Prostate gland (tissue), 2 donors: ENCODE data around the gene SMARCAD1. TPM values are rescaled to one million over a fixed set of nuclear protein-coding genes. Genes with fewer than 3 reads are reported as not detected.

Experiments used
- DNase-seq: peaks from one replicate; pipeline ENCODE4 v3.0.0-alpha.2; 2019; ENCODE audit warnings: low spot score
- H3K27ac ChIP-seq, 2 donors: fragments of 200-600 bp; sonication (generic); 2 replicates each; pipeline ENCODE4 v1.5.1; 2017 to 2019
- H3K27me3 ChIP-seq: fragments of 200-600 bp; sonication (generic); replicated peaks from 2 replicates; pipeline ENCODE4 v1.5.1; 2019; ENCODE audit not compliant: insufficient read depth
- H3K36me3 ChIP-seq, 2 donors: fragments of 200-600 bp; sonication (generic); 1 replicate in 1 of 2; 2 replicates in 1 of 2; pipeline versions ENCODE4 v1.5.1 to v1.8.1; 2017 to 2019
- H3K4me1 ChIP-seq: fragments of 200-600 bp; sonication (generic); replicated peaks from 2 replicates; pipeline ENCODE4 v1.5.1; 2019
- H3K4me3 ChIP-seq, 2 donors: fragments of 200-600 bp; sonication (generic); 2 replicates each; pipeline ENCODE4 v1.5.1; 2017 to 2019
- H3K9me3 ChIP-seq: fragments of 200-600 bp; sonication (generic); 2 replicates; pipeline ENCODE4 v1.5.1; 2017
- CTCF ChIP-seq, 4 experiments: fragments of 200-600 bp in 2 of 4; fragments of 450-650 bp in 2 of 4; sonication (generic) in 2 of 4; IDR thresholded peaks; 1 replicate in 3 of 4; 2 replicates in 1 of 4; pipeline ENCODE4 v1.5.1; 2016 to 2019; ENCODE audit warnings: antibody characterized with exemption in 4 of 4, mild to moderate bottlenecking in 2 of 4, moderate library complexity in 2 of 4
- POLR2A ChIP-seq: fragments of 450-650 bp; IDR thresholded peaks from one replicate; pipeline ENCODE4 v1.6.1; 2016; ENCODE audit warnings: antibody characterized with exemption, mild to moderate bottlenecking
- POLR2AphosphoS5 ChIP-seq: sonication (generic); formaldehyde crosslinking; IDR thresholded peaks from one replicate; pipeline ENCODE4 v1.6.1; 2017; ENCODE audit warnings: antibody characterized with exemption
- WGBS: methylation state at CpG from one replicate; pipeline ENCODE4 v1.1.5; 2018; 5-methylcytosine and 5-hydroxymethylcytosine counted together
- intact Hi-C: fragments of 100-400 bp; cut with DNase I; formaldehyde crosslinking; loops from one replicate; pipeline ENCODE4 v1.14.2; 2022
- total RNA-seq, 2 donors: library from RNA; depleted of rRNA; stranded (reverse); fragments of >200 nt; gene quantifications; one replicate each; pipeline ENCODE4 v1.1.0, GENCODE V29; 2016

Gene SMARCAD1
- total RNA-seq, 2 donors from 2014 or later: 22.4 to 22.9 TPM

- intact Hi-C loops: no loop called here
- no peak overlapping the region for H3K27ac ChIP-seq
- TF ChIP-seq POLR2A: no peak
- no peak for TF ChIP-seq POLR2AphosphoS5
- no peak for TF ChIP-seq CTCF (IDR thresholded peaks at IDR 0.05)
- WGBS: 98% methylated on average over 4 of the region's 4 CpGs
- no peak for DNase-seq
- H3K4me3 ChIP-seq: no peak overlapping the region
- H3K4me1 ChIP-seq: no peaks in the 10 kb centered on the region
- no peaks in the 10 kb centered on the region for H3K9me3 ChIP-seq
- H3K36me3 ChIP-seq: no peaks in the 10 kb centered on the region
- H3K27me3 ChIP-seq: no peaks in the 10 kb centered on the region
Measured at GRCh38 chr4:94267037-94267436, 59.4 kb downstream of the SMARCAD1 start.

GRCh38 chr4:94271248-94271647, 63.6 kb downstream of the SMARCAD1 start:
- H3K27me3 ChIP-seq: no peaks in the 10 kb centered on the region
- H3K27ac ChIP-seq: no peak overlapping the region
- intact Hi-C loops: no loop called here
- no peak overlapping the region for H3K4me3 ChIP-seq
- no peaks in the 10 kb centered on the region for H3K4me1 ChIP-seq
- no peaks in the 10 kb centered on the region for H3K9me3 ChIP-seq
- 71% methylated on average over 2 of the region's 2 CpGs for WGBS
- H3K36me3 ChIP-seq: no peaks in the 10 kb centered on the region
- DNase-seq: no peak
- TF ChIP-seq POLR2A: no peak
- no peak for TF ChIP-seq CTCF (IDR thresholded peaks at IDR 0.05)
- no peak for TF ChIP-seq POLR2AphosphoS5

- Histone ChIP-seq H3K4me3 (no peak overlapping the region), H3K36me3 (peaks cover 0 to 3% of the 10 kb centered on the region in 2 donors), H3K9me3 (no peaks in the 10 kb centered on the region), H3K4me1 (no peaks in the 10 kb centered on the region), H3K27me3 (no peaks in the 10 kb centered on the region), H3K27ac (no peak overlapping the region)
- WGBS: 91% methylated on average over 3 of the region's 3 CpGs
- DNase-seq: no peak
- intact Hi-C loops: no loop called here
- TF ChIP-seq POLR2A (no peak), CTCF (IDR thresholded peaks at IDR 0.05) (no peak)
Measured at GRCh38 chr4:94274912-94275311, 67.2 kb downstream of the SMARCAD1 start.

- TF ChIP-seq POLR2AphosphoS5: no peak
- no peak for TF ChIP-seq POLR2A
- no peak for TF ChIP-seq CTCF (IDR thresholded peaks at IDR 0.05)
- intact Hi-C loops: no loop called here
- no peaks in the 10 kb centered on the region for H3K27me3 ChIP-seq
- H3K9me3 ChIP-seq: no peaks in the 10 kb centered on the region
- no peaks in the 10 kb centered on the region for H3K4me1 ChIP-seq
- WGBS: 96% methylated on average over 7 of the region's 7 CpGs
- no peak overlapping the region for H3K27ac ChIP-seq
- DNase-seq: no peak
- H3K36me3 ChIP-seq: peaks cover 0 to 3% of the 10 kb centered on the region in 2 donors
- H3K4me3 ChIP-seq: no peak overlapping the region
Measured at GRCh38 chr4:94276204-94276603, 68.5 kb downstream of the SMARCAD1 start.

- Histone ChIP-seq H3K27ac (no peak overlapping the region), H3K4me3 (no peak overlapping the region), H3K36me3 (peaks cover 0 to 3% of the 10 kb centered on the region in 2 donors), H3K9me3 (no peaks in the 10 kb centered on the region), H3K4me1 (no peaks in the 10 kb centered on the region), H3K27me3 (no peaks in the 10 kb centered on the region)
- DNase-seq: no peak
- intact Hi-C loops: no loop called here
- 46% methylated on average over 3 of the region's 3 CpGs for WGBS
- TF ChIP-seq POLR2AphosphoS5: no peak
- no peak for TF ChIP-seq POLR2A
- no peak for TF ChIP-seq CTCF (IDR thresholded peaks at IDR 0.05)
Measured at GRCh38 chr4:94277534-94277933, 69.9 kb downstream of the SMARCAD1 start.
